Stomach (tissue), 4 donors: ENCODE results near the gene EXOC3.

Experiments used
- CTCF ChIP-seq, 7 experiments: fragments of 450-650 bp in 4 of 7; fragments of 200-600 bp in 3 of 7; sonication (generic) in 3 of 7; IDR thresholded peaks; one replicate each; pipeline ENCODE4 v1.5.1; 2016 to 2019; ENCODE audit warnings: antibody characterized with exemption in 7 of 7, control low read depth in 2 of 7, mild to moderate bottlenecking in 1 of 7
- POLR2A ChIP-seq, 4 donors: fragments of 450-650 bp; IDR thresholded peaks; one replicate each; pipeline ENCODE4 v1.6.1; 2016; ENCODE audit warnings: antibody characterized with exemption in 4 of 4, control low read depth in 2 of 4, mild to moderate bottlenecking in 1 of 4, moderate library complexity in 1 of 4
- POLR2AphosphoS5 ChIP-seq, 3 donors: sonication (generic); formaldehyde crosslinking; IDR thresholded peaks; one replicate each; pipeline ENCODE4 v1.6.1; 2016; ENCODE audit warnings: antibody characterized with exemption in 3 of 3

DNA sequence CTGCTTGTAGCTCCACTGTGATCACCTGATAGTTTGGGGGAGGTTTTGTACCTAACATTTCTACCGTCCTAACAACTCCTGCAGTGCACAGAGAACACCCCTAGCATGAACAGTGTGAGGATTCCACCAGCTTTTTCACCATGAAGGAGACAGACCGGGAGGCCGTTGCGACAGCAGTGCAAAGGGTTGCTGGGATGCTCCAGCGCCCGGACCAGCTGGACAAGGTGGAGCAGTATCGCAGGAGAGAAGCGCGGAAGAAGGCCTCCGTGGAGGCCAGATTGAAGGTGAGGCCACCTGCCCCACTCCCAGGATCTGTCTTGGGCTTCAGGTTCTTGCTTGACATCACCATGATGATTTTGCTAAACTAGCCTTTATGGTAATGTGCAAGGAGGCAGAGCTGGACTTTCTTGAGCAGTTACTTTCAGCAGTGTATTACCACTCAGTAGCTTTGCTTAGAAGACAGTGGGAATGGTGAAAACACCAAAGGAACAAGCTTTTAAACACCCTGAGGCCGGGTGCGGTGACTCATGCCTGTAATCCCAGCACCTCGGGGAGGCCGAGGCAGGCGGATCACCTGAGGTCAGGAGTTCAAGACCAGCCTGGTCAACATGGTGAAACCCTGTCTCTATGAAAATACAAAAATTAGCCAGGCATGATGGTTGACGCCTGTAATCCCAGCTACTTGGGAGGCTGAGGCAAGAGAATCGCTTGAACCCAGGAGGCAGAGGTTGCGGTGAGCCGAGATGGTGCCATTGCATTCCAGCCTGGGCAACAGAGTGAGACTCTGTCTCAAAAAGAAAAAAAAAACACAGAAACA is 3.3 kb downstream of the EXOC3 start:
- TF ChIP-seq POLR2AphosphoS5 (IDR thresholded peaks at IDR 0.05) (no peak), CTCF (IDR thresholded peaks at IDR 0.05) (no peak), POLR2A (IDR thresholded peaks at IDR 0.05) (no peak)
